Naive B cell (primary cell): ENCODE data around the gene CYFIP1. TPM values are rescaled to one million over a fixed set of nuclear protein-coding genes. Genes with fewer than 3 reads are reported as not detected.

Source experiments
- ATAC-seq, 2 donors: fragments of 150-1000 bp; cut with Tn5 transposase; 2 replicates each; pipeline ENCODE4 v1.10.0; 2021; ENCODE audit warnings: low read depth in 2 of 2, mild to moderate bottlenecking in 2 of 2, moderate library complexity in 2 of 2
- DNase-seq: peaks from one replicate; pipeline ENCODE4 v3.0.0; 2022
- H3K27ac Mint-ChIP-seq, 6 donors: one replicate each; pipeline ENCODE4 v1.8.0; 2020 to 2022; ENCODE audit warnings: mild to moderate bottlenecking in 6 of 6, mixed read lengths in 6 of 6, moderate library complexity in 5 of 6, inconsistent platforms in 2 of 6
- H3K27me3 Mint-ChIP-seq, 3 donors: one replicate each; pipeline ENCODE4 v1.8.0; 2021 to 2022; ENCODE audit warnings: mixed read lengths in 3 of 3, mild to moderate bottlenecking in 1 of 3
- H3K36me3 Mint-ChIP-seq, 2 donors: one replicate each; pipeline ENCODE4 v1.8.0; 2020 to 2022; ENCODE audit warnings: mixed read lengths in 2 of 2, inconsistent platforms in 1 of 2, mild to moderate bottlenecking in 1 of 2
- H3K4me1 Mint-ChIP-seq, 3 donors: one replicate each; pipeline ENCODE4 v1.8.0; 2020 to 2022; ENCODE audit warnings: mixed read lengths in 3 of 3, inconsistent platforms in 1 of 3, mild to moderate bottlenecking in 1 of 3, moderate library complexity in 1 of 3
- H3K4me3 Mint-ChIP-seq, 8 donors: one replicate each; pipeline ENCODE4 v1.8.0; 2020 to 2022; ENCODE audit warnings: mild to moderate bottlenecking in 8 of 8, mixed read lengths in 8 of 8, moderate library complexity in 8 of 8, inconsistent platforms in 2 of 8
- H3K9me3 Mint-ChIP-seq, 7 donors: one replicate each; pipeline ENCODE4 v1.8.0; 2020 to 2022; ENCODE audit warnings: mixed read lengths in 7 of 7, mild to moderate bottlenecking in 5 of 7, inconsistent platforms in 2 of 7, moderate library complexity in 1 of 7
- polyA plus RNA-seq, 6 donors: library from polyadenylated mRNA; unstranded; fragments of 300-500 nt; fragmentation: Illumina TruSeq; gene quantifications; one replicate each; pipeline ENCODE4 v1.2.3, GENCODE V29; 2021; ENCODE audit warnings: low read depth in 6 of 6

The CYFIP1 gene
- polyA plus RNA-seq, 6 donors from 2014 or later = 0.56 to 2.1 (median 0.86) TPM; not detected in 1

GRCh38 chr15:22895465-22896190 lies 84.5 kb downstream of the CYFIP1 start:
- Mint-ChIP-seq H3K27ac (peak overlapping the region in 1 of 6 donors; percentile 50), H3K27me3 (no peaks in the 10 kb centered on the region), H3K36me3 (no peaks in the 10 kb centered on the region), H3K4me3 (no peak overlapping the region), H3K9me3 (peaks cover 0 to 2% (median 0%) of the 10 kb centered on the region in 7 donors), H3K4me1 (no peaks in the 10 kb centered on the region)
- ATAC-seq (no peak), DNase-seq (no peak)

GRCh38 chr15:22893881-22894280 lies 86.3 kb downstream of the CYFIP1 start:
- H3K36me3 Mint-ChIP-seq = no peaks in the 10 kb centered on the region

GRCh38 chr15:22893081-22893480 lies 87.1 kb downstream of the CYFIP1 start:
- H3K4me1 Mint-ChIP-seq = no peaks in the 10 kb centered on the region
- H3K4me3 Mint-ChIP-seq = no peak overlapping the region
- H3K9me3 Mint-ChIP-seq = peaks cover 0 to 2% (median 0%) of the 10 kb centered on the region in 7 donors
- DNase-seq (no peak), ATAC-seq (no peak)
- H3K36me3 Mint-ChIP-seq = no peaks in the 10 kb centered on the region
- peak overlapping the region in 1 of 6 donors; percentile 51 for H3K27ac Mint-ChIP-seq
- no peaks in the 10 kb centered on the region for H3K27me3 Mint-ChIP-seq

More at GRCh38 chr15:22893881-22894280, 86.3 kb downstream of the CYFIP1 start:
- Mint-ChIP-seq H3K27ac (peak overlapping the region in 1 of 6 donors; percentile 76), H3K27me3 (no peaks in the 10 kb centered on the region), H3K4me3 (no peak overlapping the region), H3K9me3 (peaks cover 0 to 2% (median 0%) of the 10 kb centered on the region in 7 donors), H3K4me1 (no peaks in the 10 kb centered on the region)
- DNase-seq (no peak), ATAC-seq (no peak)

- Mint-ChIP-seq H3K27ac (peak overlapping the region in 1 of 6 donors; percentile 86), H3K4me3 (no peak overlapping the region), H3K4me1 (no peaks in the 10 kb centered on the region), H3K27me3 (no peaks in the 10 kb centered on the region), H3K9me3 (peaks cover 0 to 2% (median 0%) of the 10 kb centered on the region in 7 donors), H3K36me3 (no peaks in the 10 kb centered on the region)
- DNase-seq (no peak), ATAC-seq (no peak)
Measured at GRCh38 chr15:22892333-22892732, 87.8 kb downstream of the CYFIP1 start.

GRCh38 chr15:22891426-22892210 lies 88.5 kb downstream of the CYFIP1 start:
- DNase-seq (no peak), ATAC-seq (no peak)
- Mint-ChIP-seq H3K27ac (peak overlapping the region in 1 of 6 donors; percentile 86), H3K9me3 (no peaks in the 10 kb centered on the region), H3K27me3 (no peaks in the 10 kb centered on the region), H3K4me1 (no peaks in the 10 kb centered on the region), H3K36me3 (no peaks in the 10 kb centered on the region), H3K4me3 (no peak overlapping the region)

- no peak for ATAC-seq
- Mint-ChIP-seq H3K36me3 (no peaks in the 10 kb centered on the region), H3K4me3 (no peak overlapping the region), H3K27me3 (no peaks in the 10 kb centered on the region), H3K9me3 (no peaks in the 10 kb centered on the region), H3K27ac (no peak overlapping the region), H3K4me1 (no peaks in the 10 kb centered on the region)
- no peak for DNase-seq
Measured at GRCh38 chr15:22890296-22890695, 89.9 kb downstream of the CYFIP1 start.

- DNase-seq = no peak
- H3K27me3 Mint-ChIP-seq = no peaks in the 10 kb centered on the region
- H3K9me3 Mint-ChIP-seq = no peaks in the 10 kb centered on the region
- H3K36me3 Mint-ChIP-seq = no peaks in the 10 kb centered on the region
- H3K4me1 Mint-ChIP-seq = no peaks in the 10 kb centered on the region
- H3K4me3 Mint-ChIP-seq = peak overlapping the region in 1 of 8 donors; percentile 74
- no peak for ATAC-seq
- H3K27ac Mint-ChIP-seq = no peak overlapping the region
Measured at GRCh38 chr15:22889146-22889818, 90.9 kb downstream of the CYFIP1 start.

GRCh38 chr15:22888120-22888859 lies 91.9 kb downstream of the CYFIP1 start:
- Mint-ChIP-seq H3K9me3 (no peaks in the 10 kb centered on the region), H3K27me3 (no peaks in the 10 kb centered on the region), H3K4me3 (no peak overlapping the region), H3K4me1 (no peaks in the 10 kb centered on the region), H3K36me3 (no peaks in the 10 kb centered on the region), H3K27ac (peak overlapping the region in 1 of 6 donors; percentile 42)
- no peak for ATAC-seq
- DNase-seq = no peak

GRCh38 chr15:22887157-22887951 lies 92.8 kb downstream of the CYFIP1 start:
- no peak overlapping the region for H3K4me3 Mint-ChIP-seq
- ATAC-seq = no peak

GRCh38 chr15:22885120-22885519 lies 95.0 kb downstream of the CYFIP1 start:
- no peaks in the 10 kb centered on the region for H3K9me3 Mint-ChIP-seq

More at GRCh38 chr15:22887157-22887951, 92.8 kb downstream of the CYFIP1 start:
- no peak for DNase-seq
- no peaks in the 10 kb centered on the region for H3K4me1 Mint-ChIP-seq
- no peaks in the 10 kb centered on the region for H3K36me3 Mint-ChIP-seq
- H3K27me3 Mint-ChIP-seq = no peaks in the 10 kb centered on the region
- no peaks in the 10 kb centered on the region for H3K9me3 Mint-ChIP-seq
- peak overlapping the region in 1 of 6 donors; percentile 42 for H3K27ac Mint-ChIP-seq

GRCh38 chr15:22884344-22884743 lies 95.8 kb downstream of the CYFIP1 start:
- DNase-seq (no peak), ATAC-seq (no peak)
- Mint-ChIP-seq H3K4me3 (no peak overlapping the region), H3K27me3 (no peaks in the 10 kb centered on the region), H3K9me3 (no peaks in the 10 kb centered on the region), H3K4me1 (no peaks in the 10 kb centered on the region), H3K27ac (no peak overlapping the region), H3K36me3 (no peaks in the 10 kb centered on the region)

More at GRCh38 chr15:22885120-22885519, 95.0 kb downstream of the CYFIP1 start:
- Mint-ChIP-seq H3K27ac (no peak overlapping the region), H3K4me1 (no peaks in the 10 kb centered on the region), H3K4me3 (no peak overlapping the region), H3K36me3 (no peaks in the 10 kb centered on the region), H3K27me3 (no peaks in the 10 kb centered on the region)
- DNase-seq (no peak), ATAC-seq (no peak)

GRCh38 chr15:22883196-22883595 lies 97.0 kb downstream of the CYFIP1 start:
- Mint-ChIP-seq H3K4me1 (no peaks in the 10 kb centered on the region), H3K27ac (no peak overlapping the region), H3K36me3 (no peaks in the 10 kb centered on the region), H3K4me3 (no peak overlapping the region), H3K9me3 (no peaks in the 10 kb centered on the region), H3K27me3 (no peaks in the 10 kb centered on the region)
- ATAC-seq (no peak), DNase-seq (no peak)
